CMK (cell line): ENCODE measurements around the gene JPT2.

ENCODE experiments used
- DNase-seq: peaks from one replicate; pipeline ENCODE4 v3.0.0-alpha.2; 2010; ENCODE audit warnings: low read depth

The JPT2 gene

DNA sequence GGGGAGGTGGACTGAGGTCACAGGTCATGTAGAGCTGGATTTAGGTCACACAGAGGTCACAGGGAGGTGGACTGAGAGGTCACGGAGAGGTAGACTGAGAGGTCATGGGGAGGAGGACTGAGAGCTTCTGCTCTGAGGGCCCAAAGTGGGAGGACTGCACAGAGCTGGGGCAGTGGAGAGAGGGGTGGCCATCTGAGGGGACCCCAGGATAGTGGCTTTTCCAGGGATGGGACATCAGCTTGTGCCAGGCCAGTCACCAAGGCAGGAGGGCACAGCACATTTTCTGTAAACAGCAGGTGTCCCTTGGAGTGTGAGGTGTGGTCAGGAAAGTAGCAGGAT lies 26.1 kb upstream of the JPT2 start:
- no peak for DNase-seq

DNA sequence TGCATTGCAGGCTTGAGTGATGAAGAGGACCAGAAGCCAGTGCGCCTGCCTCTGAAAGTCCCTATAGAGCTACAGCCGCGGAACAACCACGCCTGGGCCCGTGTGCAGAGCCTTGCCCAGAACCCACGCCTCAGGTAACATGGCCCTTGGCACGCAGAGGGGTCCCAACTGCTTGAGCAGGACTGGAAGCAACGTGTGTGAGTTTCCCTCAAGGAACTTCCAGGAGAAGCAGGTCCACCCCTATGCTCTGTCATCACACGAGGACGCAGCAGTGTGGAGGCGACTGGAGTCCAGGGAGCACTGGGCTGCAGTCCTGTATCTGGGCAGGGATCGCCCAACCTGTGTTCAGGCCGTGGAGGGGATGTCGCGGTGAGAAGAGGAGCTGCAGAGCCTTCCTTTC lies 25.1 kb upstream of the JPT2 start:
- DNase-seq: no peak

DNA sequence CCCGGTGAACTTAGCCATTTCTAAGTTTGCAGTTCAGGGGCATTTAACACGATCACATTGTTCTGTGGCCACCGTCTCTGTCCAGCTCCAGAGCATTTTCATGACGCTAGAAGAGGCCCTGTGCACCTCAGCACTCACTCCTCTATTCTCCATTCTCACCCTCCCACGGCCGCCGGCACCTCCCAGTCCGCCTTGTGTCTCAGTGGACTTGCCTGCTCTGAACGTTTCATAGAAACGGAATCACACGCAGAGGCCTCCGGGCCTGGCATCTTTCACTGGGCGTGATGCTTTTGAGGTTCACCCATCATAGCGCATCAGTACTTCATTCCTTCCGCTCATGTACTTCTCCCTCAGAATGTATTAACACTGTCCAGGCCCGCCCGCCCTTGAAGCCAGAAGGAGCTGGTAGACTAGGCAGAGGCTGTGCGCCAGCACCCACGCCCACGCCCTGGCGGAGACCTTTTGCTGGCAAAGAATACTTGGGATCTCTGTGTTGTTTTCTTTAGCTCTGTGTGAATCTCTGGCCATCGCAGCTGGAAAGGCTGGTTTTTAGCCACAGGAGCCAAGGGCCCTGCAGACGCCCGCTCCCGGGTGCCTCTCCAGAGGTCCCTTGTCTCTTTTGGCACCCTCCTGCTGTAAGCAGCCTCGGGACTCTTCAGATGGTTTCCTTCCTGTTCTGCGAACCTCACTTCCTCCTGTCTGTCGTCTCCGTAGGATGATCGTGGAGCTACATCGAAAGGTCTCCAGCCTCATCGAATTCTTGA lies 23.4 kb upstream of the JPT2 start:
- no peak for DNase-seq

DNA sequence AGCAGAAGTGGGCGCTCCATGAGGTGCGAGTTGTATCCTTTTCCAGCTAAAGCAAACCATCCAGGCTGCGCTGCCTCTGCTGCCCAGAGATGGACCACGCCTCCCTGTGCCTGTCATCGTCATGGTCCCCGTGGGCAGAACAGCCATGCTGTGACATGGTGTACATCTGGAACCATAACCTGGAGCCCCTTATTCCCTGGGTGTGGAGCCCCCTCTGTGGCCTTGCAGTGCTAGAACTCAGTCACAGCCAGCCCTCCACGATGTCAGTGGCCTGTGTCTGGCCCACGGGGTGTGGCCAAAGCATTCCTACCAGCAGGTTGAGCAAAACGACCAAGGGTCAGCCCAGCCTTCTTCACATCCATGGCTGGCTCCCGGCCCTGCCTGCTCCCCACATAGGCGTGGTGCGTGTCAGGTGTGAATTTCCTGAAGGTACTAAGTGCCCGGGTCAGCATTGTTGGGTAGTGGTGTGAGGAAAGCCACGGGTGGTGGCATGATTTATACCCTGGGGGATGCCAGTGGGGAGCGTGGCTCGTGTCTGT lies 22.7 kb upstream of the JPT2 start:
- DNase-seq: no peak

DNA sequence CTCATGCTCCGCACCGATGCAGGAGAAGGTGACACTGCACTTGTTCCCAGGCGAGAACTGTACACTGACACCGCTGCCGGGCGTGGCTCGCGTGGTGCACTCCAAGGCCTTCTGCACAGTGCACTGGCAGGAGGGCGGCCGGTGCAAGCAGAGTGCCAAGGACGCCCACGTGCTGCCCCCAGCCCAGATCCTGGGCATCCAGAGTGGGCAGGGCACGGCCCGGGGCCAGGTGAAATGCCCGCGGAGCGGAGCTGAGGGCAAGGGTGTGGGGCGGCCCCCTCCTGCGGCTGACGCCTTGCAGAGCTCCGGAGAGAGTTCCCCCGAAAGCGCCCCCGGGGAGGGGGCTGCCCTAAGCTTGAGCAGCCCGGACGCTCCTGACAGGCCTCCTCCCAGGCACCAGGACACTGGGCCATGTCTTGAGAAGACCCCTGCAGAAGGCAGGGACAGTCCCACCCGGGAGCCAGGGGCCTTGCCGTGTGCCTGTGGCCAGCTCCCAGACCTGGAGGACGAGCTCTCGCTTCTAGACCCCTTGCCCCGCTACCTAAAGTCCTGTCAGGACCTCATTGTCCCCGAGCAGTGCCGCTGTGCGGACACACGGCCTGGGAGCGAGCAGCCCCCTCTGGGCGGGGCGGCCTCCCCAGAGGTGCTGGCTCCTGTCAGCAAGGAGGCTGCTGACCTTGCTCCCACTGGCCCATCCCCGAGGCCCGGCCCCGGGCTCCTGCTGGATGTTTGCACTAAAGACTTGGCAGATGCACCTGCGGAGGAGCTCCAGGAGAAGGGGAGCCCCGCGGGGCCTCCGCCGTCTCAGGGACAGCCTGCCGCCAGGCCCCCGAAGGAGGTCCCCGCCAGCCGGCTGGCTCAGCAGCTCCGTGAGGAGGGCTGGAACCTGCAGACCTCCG lies 21.9 kb upstream of the JPT2 start:
- DNase-seq: no peak

DNA sequence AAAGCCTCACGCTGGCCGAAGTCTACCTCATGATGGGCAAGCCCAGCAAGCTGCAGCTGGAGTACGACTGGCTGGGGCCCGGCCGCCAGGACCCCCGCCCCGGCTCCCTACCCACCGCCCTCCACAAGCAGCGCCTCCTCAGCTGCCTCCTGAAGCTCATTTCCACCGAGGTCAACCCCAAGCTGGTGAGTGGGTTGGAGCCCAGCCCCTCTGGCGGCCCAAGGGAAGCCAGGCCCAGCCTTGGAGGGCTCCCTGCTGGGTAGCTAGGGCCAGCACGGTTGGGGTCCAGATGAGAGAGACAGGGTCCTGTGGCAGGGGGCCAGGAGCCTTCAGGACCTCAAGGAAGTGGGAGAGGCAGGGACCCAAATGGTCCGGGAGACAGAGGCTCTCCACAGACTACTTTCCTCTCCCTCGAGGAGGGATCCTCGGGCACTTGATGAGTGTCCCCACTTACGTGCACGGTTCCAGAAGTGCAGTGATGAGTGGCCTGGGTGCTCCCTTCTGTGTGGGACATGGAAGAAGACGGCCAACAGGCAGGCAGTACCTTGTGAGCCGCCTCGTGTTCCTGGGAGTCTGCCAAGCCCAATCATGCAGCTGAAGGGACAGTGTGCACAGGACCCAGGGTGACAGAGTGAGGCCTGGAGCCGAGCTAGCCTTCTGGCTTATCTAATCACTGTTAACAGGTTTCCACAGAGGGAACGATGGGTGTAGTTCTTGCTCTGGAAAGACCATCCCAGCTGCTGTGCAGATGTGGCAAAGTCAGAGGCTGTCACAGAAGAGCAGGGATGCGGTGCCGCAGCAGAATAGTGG lies 21.1 kb upstream of the JPT2 start:
- DNase-seq: no peak

DNA sequence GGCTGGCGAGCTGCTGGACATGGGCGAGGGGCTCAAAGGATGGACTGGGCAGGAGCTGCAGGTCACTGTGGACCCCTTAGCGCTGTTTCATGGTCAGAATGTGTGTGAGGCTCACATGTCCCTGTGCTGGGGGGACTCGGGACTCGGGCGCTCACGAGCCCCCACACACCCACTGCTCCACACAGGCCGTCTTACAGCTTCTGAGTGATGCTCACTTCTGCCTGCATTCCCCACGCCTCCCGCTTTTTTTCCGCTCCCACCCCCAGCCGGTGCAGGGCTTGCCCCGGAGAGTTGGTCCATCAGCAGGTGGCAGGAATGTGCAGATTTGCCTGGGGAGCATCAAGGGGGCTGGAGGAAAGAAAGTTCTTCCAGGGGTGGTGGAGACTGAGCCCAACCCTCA lies 20.2 kb upstream of the JPT2 start:
- DNase-seq: no peak

DNA sequence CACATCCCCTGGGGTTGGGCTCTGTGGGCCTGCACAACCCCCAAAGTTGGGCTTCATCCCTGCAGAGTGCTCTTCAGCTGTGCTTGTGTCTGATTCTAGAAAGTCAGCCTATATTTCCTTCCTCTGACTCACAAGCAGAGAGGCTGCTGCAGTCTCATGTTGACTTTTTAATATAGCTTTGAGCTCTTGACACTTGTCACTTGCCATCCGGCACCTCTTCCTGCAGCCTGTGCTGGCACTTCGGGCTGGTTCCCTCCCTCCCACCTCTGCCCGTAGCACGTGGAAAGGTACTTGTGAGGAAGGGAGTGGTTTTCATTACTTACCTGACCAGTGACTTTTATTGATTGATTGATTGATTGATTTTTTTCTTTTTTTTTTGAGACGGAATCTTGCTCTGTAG lies 19.0 kb upstream of the JPT2 start:
- no peak for DNase-seq

DNA sequence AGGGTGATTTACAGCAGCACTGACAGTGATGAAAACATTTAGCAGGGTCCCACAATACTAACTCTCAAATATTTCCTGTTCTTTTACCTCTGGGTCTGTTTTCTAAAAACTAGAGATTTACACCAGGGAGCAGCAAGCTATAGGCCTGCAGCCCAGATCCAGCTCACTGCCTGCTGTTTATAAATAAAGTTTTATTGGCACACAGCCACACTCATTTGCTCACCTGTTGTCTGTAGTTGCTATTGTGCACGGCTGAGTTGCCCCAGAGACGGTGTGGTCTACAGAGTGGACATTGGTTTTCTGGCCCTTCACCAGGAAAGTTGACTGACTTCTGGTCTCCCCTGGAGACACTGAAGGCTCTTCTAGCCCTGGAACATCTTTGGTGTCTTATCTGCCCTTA lies 16.3 kb upstream of the JPT2 start:
- DNase-seq: no peak

DNA sequence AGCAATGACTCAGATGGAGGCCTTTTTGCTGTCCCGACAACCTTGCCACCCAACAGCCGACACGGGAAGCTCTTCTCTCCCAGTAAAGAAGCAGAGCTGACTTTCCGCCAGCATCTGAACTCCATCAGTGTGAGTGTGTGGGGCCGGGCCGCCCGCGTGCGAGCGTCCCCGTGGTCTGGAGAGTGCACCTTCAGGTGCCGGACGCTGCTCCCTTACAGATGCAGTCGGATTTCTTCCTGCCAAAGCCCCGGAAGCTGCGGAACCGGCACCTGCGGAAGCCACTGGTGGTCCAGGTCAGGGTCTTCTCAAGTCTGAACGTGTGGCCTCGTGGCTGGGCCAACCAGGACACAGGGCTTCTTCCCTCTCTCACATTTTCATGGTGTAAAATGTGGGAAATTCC lies 15.5 kb upstream of the JPT2 start:
- no peak for DNase-seq

DNA sequence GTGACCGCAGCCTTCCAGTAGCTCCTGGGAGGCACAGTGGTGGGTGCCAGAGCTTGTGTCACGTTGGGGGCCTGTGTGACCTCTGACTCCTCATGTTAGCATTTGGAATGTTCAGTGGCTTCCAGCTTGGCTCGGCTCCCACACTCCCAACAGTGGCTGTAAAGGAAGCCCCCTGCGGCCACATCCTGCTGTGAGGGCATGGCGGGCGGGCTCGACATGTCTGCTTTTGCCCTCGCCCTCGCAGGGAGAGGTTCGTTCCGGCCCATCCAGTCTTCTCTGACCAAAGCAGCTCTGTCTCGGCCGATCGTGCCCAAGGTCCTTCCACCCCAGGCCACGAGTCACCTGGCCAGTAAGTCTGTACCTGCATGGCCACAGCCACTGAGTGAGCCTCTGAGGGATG lies 12.2 kb upstream of the JPT2 start:
- no peak for DNase-seq

DNA sequence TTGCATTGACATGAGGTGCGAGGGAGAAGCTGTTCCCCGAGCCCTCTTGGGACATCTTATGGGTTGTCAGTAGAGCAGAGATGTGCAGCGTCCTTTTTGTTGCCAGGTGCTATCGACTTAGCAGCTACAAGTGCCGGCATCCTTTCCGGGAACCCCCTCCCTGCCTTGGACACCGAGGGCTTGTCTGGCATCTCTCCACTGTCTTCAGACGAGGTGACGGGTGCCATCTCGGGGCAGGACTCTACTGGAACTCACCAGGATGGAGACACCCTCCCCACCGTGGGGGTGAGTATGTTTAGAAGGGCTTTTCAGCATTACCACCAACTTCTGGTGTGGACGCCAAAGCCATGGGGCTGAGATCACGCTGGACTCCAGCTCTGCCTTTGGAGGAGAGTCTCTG lies 11.8 kb upstream of the JPT2 start:
- DNase-seq: no peak

DNA sequence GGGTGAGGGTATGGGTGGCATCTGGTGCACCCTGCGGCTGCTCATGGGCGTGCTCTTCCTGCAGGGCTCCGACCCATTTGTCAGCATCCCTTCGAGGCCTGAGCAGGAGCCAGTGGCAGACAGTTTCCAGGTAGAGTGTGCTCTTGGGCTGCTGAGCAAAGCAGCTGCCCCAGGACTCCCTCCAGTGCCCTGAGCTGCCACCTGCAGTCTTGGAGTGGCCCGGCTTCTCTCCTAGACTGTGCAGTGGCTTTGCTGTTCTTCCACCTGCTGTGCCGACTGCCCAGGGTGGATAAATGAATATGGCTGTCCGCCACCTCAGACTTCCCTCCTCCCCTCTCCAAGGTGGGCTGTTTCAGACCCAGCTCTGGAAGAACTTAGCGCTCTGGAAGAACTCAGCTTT lies 10.8 kb upstream of the JPT2 start:
- DNase-seq: no peak

DNA sequence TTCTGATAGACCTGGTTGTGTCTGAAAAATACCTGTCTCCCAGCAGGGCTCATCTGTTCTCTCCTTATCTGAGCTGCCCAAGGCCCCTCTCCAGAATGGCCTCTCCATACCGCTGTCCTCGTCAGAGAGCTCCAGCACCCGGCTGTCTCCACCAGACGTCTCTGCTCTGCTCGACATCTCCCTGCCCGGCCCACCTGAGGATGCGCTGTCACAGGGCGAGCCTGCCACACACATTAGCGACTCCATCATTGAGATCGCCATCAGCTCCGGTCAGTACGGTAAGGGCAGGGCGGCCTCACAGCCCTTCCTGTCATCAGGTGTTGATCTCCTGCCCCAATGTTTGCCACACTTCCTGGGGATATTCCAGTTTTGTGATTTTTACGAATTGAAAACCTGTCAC lies 10.2 kb upstream of the JPT2 start:
- DNase-seq: no peak

DNA sequence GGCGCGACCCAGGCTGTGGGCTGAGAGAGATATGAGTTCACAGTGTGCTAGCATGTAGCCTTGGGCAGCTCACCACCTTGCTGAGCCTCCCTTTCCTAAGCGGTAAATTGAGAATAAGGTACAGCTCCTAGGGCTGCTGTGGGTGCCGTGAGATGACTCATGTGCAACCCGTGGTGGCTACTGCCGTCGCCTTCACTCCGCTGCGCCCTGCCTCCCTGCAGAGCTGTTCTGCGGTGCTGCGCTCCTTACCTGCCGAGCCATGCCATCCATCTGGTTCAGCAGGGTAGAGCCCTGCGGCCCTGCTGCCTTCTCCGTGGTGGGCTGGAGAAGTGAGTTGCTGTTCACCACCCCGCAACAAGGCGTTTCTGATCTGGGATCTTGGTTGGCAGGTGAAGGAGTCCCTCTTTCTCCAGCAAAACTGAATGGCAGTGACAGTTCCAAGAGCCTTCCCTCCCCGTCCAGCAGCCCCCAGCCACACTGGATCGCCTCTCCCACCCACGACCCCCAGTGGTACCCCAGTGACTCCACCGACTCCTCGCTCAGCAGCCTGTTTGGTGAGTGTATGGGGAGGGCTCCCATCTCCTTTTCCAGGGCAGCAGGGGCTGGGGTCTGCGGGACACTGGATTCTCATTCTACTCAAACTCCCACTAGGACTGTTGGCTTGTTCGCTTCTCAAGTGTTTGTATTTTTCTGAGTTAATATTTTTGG lies 9.3 kb upstream of the JPT2 start:
- no peak for DNase-seq

DNA sequence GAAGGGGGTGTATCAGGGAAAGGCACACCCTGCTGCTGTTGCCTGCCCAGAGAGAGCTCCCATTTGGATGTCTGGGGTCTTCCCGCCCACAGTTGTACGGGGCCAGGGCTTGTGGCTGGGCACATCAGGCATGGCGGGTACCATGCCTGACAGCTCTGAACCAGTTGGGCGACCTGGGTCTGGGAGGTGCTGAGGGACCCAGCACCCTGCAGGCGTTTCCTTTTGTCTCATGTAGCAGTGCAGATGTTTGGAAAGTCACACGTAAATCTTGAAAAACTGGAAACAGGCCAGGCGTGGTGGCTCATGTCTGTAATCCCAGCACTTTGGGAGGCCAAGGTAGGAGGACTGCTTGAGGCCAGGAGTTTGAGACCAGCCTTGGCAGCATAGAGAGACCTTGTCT lies 8.4 kb upstream of the JPT2 start:
- no peak for DNase-seq

DNA sequence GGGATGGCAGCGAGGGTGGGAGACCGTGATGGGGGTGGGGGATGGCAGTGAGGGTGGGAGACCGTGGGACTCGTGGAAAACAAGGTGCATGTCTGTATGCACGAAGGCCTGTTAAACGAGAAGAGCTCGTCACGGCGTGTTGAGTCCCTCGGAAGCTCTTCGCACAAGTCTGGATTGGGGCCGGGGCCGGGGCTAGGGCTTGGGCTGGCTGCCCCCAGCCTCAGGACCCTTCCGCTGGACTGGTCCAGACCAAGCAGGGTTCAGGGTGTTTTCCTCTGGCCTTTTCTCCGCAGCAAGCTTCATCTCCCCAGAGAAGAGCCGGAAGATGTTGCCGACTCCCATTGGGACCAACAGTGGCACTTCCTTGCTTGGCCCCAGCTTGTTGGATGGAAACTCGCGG lies 7.7 kb upstream of the JPT2 start:
- DNase-seq: no peak

DNA sequence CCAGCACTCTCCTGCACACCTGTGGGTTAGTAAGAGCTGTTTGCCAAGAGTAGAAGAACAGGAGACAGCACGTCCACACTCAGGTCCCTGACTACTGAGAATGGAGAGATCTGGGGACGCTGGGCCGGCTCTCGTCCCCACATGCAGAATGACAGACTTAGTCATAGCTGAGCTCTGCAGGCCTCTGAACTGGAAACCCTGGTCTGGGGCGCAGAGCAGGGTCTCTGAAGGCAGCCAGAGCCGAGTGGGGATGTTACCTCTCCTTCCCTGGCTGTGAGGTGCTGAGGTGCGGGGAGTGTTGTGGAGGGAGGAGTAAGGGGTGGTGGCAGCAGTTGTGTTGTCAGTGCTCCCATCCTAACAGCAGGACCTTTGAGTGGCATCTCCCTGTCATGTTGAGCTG lies 7.2 kb upstream of the JPT2 start:
- DNase-seq: no peak

DNA sequence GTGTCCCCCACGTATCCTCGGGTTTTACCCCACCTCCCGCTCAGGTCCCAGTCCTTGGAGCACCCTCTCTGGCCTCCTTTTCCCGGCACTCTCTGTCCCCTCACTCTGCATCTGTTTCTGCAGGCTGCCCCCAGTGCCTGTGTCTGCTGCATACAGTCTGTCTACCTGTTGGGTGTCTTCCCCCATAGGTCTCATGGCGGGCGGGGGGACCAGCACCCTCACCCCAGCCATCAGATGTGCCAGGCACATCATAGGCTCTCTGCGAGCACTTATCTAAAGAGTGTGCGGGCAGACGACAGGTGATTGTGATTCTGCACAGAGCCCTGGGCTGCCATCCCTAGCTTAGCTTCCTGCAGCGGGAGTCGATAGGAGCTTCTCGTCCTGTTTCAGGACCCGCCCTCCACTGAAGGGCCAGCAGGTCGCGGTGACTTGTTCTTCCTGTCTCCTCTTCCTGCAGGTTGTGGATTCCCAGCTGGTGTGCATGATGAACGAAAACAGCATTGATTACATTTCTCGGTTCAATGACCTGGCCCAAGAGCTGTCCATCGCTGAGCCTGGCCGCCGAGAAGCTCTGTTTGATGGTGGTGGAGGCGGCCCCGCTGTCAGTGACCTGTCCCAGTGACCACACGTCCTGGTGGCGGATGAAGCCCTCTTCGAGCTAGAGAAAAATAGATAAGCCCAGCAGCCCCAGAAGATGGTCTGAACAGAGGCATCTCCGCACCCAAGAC lies 4.5 kb upstream of the JPT2 start:
- DNase-seq: no peak

DNA sequence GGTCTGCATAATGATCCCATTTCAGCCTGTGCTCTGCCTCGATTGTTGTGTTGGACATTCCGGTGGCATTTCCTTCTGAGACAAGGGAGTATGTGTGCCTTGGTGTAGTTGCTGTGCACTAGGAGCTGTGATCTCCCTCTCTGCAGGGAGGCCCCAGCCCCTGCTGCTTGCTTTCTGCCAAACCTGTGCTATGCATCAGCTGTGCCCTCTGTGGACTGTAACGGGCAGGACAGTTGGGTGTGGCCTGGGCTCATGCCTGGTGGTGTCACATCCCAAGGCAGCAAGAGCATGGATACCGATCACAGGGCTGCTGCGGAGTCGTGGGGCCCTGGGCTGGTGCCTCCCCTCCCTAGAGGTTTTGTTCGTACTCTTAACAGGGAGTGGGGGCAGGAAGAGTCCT lies 3.8 kb upstream of the JPT2 start:
- no peak for DNase-seq
